Measurements from ENCODE around the gene OCEL1. TPM values are rescaled to one million over a fixed set of nuclear protein-coding genes. Genes with fewer than 3 reads are reported as not detected.

The OCEL1 gene
- total RNA-seq, 1 experiment from 2014 or later, result 5.6 TPM

DNA sequence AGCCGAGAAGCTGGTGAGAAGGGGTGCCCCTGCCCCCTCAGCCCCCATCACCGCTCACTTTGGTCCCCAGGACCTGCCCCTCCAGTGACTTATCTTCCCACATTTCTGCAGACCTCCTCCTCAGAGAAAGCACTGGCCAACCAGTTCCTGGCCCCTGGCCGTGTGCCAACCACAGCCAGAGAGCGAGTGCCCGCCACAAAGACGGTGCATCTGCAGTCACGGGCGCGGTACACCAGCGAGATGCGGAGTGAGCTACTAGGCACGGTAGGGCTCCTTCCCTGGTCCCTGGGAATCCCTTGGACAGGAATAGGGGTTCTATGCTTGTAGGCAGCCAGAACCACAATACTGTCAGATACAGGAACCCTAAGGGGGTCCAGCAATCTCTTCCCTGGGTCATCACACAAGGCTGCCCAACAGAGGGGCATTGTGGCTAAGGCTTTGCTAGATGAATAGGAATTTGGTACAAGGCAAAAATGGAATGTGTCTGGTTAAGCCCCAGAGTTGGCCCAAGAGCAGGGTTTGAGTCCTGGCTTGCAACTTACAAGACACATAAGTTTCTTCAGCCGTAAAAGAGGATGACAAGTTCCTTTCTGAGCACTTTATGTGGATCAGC lies 9.9 kb upstream of the OCEL1 start:
- Histone ChIP-seq H3K9ac (ENCODE audit: low read length) (peak overlapping the region; percentile 97), H3K27ac (ENCODE audit: low read length) (no peak overlapping the region), H3K4me2 (ENCODE audit: low read length) (peak overlapping the region; percentile 99), H3K9me3 (ENCODE audit: low read length) (no peaks in the 10 kb centered on the region), H3K27me3 (ENCODE audit: low read length) (no peaks in the 10 kb centered on the region), H3K4me1 (ENCODE audit: insufficient read depth, low read length) (peaks cover 21% of the 10 kb centered on the region), H2AFZ (ENCODE audit: low read length) (peak overlapping the region; percentile 55), H3F3A (ENCODE audit: low read length, unreplicated experiment) (no peaks in the 10 kb centered on the region), H3K36me3 (ENCODE audit: low read depth, low read length) (0 out of 2 replicates have a peak, but pooled peaks cover 7% of the 10 kb centered on the region), H3K4me3 (ENCODE audit: low read length) (peak overlapping the region; percentile 88), H3K79me2 (ENCODE audit: low read length) (peaks cover 7% of the 10 kb centered on the region), H3K9me2 (replicated peaks; ENCODE audit: low read length) (no peaks in the 10 kb centered on the region), H4K20me1 (ENCODE audit: low read length) (no peaks in the 10 kb centered on the region)
- no peak for DNase-seq
- BruUV-seq (replicated peaks), result TSS peak; percentile 67
- ChIA-PET CTCF (interaction anchor here (1.2 kb wide), 1 partner anchor 10 kb away, joined by 5 read pairs; the partner anchor contains the start of gene OCEL1), POLR2A (ENCODE audit: unreplicated experiment) (interaction anchor here (0.6 to 1.6 kb wide), 2 partner anchors 51 to 757 kb away, joined by 3 to 9 read pairs; partner anchors contain the start of gene BABAM1)
- TF ChIP-seq EZH2 (IDR thresholded peaks at IDR 0.05; ENCODE audit: low read length, unreplicated experiment), result no peak
- TF ChIP-seq, protein P1, sequence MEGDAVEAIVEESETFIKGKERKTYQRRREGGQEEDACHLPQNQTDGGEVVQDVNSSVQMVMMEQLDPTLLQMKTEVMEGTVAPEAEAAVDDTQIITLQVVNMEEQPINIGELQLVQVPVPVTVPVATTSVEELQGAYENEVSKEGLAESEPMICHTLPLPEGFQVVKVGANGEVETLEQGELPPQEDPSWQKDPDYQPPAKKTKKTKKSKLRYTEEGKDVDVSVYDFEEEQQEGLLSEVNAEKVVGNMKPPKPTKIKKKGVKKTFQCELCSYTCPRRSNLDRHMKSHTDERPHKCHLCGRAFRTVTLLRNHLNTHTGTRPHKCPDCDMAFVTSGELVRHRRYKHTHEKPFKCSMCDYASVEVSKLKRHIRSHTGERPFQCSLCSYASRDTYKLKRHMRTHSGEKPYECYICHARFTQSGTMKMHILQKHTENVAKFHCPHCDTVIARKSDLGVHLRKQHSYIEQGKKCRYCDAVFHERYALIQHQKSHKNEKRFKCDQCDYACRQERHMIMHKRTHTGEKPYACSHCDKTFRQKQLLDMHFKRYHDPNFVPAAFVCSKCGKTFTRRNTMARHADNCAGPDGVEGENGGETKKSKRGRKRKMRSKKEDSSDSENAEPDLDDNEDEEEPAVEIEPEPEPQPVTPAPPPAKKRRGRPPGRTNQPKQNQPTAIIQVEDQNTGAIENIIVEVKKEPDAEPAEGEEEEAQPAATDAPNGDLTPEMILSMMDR (conservative IDR thresholded peaks at IDR 0.05; ENCODE audit: low read depth, low read length), result no peak
- TF ChIP-seq EZH2phosphoT487 (IDR thresholded peaks at IDR 0.05; ENCODE audit: borderline replicate concordance, low read length), result no peak
- ATAC-seq, result no peak
- intact Hi-C loops (cut with micrococcal nuclease), result no loop called here

- H3K36me3 ChIP-seq (ENCODE audit: low read depth, low read length), result no peaks in the 10 kb centered on the region
- CTCF ChIA-PET, result no interaction called here
Measured at GRCh38 chr19:17219286-17219685, 6.7 kb upstream of the OCEL1 start.

More at GRCh38 chr19:17219286-17219685, 6.7 kb upstream of the OCEL1 start:
- H3F3A ChIP-seq (ENCODE audit: low read length, unreplicated experiment), result no peaks in the 10 kb centered on the region
- H3K4me1 ChIP-seq (ENCODE audit: insufficient read depth, low read length), result peaks cover 21% of the 10 kb centered on the region
- no peak overlapping the region for H3K9ac ChIP-seq (ENCODE audit: low read length)
- POLR2A ChIA-PET (ENCODE audit: unreplicated experiment), result no interaction called here
- DNase-seq, result no peak
- no peak for ATAC-seq
- no TSS peak for BruUV-seq (replicated peaks)
- TF ChIP-seq EZH2phosphoT487 (IDR thresholded peaks at IDR 0.05; ENCODE audit: borderline replicate concordance, low read length) (no peak), EZH2 (IDR thresholded peaks at IDR 0.05; ENCODE audit: low read length, unreplicated experiment) (no peak)
- TF ChIP-seq, protein P1 (conservative IDR thresholded peaks at IDR 0.05; ENCODE audit: low read depth, low read length), result no peak
- H3K27ac ChIP-seq (ENCODE audit: low read length), result no peak overlapping the region
- H4K20me1 ChIP-seq (ENCODE audit: low read length), result no peaks in the 10 kb centered on the region
- H3K79me2 ChIP-seq (ENCODE audit: low read length), result peaks cover 7% of the 10 kb centered on the region
- no peak overlapping the region for H3K4me2 ChIP-seq (ENCODE audit: low read length)
- H3K27me3 ChIP-seq (ENCODE audit: low read length), result no peaks in the 10 kb centered on the region
- H3K9me2 ChIP-seq (replicated peaks; ENCODE audit: low read length), result no peaks in the 10 kb centered on the region
- no peaks in the 10 kb centered on the region for H3K9me3 ChIP-seq (ENCODE audit: low read length)
- no peak overlapping the region for H2AFZ ChIP-seq (ENCODE audit: low read length)
- intact Hi-C loops (cut with micrococcal nuclease), result no loop called here
- no peak overlapping the region for H3K4me3 ChIP-seq (ENCODE audit: low read length)
